Measurements from ENCODE around the gene DNAH17. TPM values are rescaled to one million over a fixed set of nuclear protein-coding genes. Genes with fewer than 3 reads are reported as not detected.

The DNAH17 gene
- total and polyA plus RNA-seq, 2 donors (not counting 1 experiment from before 2014, with no cell fraction given) = 0.01 to 0.12 TPM

DNA sequence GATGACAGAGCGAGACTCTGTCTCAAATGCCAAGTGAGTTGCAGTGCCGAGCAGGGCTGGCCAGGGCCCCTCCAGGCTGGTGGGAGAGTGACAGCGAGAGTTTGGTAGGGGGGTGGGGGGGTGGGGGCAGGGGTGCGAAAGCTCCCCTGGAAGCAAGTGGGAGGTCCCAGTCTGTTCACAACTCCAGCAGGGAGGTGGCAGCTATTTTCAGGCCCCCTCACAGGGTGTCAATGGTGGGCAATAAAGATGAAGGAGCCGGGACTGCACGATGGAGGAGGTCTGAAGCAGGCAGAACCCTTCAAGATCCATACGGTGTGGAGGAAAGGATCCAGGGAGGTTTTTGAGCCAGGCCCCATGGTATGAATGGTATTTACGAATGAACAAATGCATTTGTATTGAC is 115.0 kb downstream of the DNAH17 start:
- Histone ChIP-seq H3K9ac (ENCODE audit: low read length) (no peak overlapping the region), H3K36me3 (replicated peaks in 1 of 2; ENCODE audit: control extremely low read depth in 1 of 2, control insufficient read depth in 1 of 2, extremely low read depth in 1 of 2, insufficient read depth in 2 of 2, low read length in 1 of 2) (no peaks in the 10 kb centered on the region), H3K79me2 (ENCODE audit: control insufficient read depth, insufficient read depth, low read length) (no peaks in the 10 kb centered on the region), H3K4me2 (replicated peaks; ENCODE audit: low read depth, low read length, poor library complexity, severe bottlenecking) (no peak overlapping the region), H3K4me3 (ENCODE audit: control extremely low read depth in 1 of 5, extremely low read depth in 1 of 5, insufficient read depth in 1 of 5, low read depth in 2 of 5, low read length in 4 of 5) (no peak overlapping the region), H4K20me1 (ENCODE audit: control insufficient read depth, insufficient read depth, low read length, poor library complexity, severe bottlenecking) (no peaks in the 10 kb centered on the region), H3K4me1 (ENCODE audit: control insufficient read depth in 2 of 2, insufficient read depth in 2 of 2, low read length in 2 of 2) (no peaks in the 10 kb centered on the region), H2AFZ (ENCODE audit: insufficient read depth, low read depth, low read length, poor library complexity, severe bottlenecking) (no peak overlapping the region), H3K9me3 (ENCODE audit: control extremely low read depth in 1 of 3, control insufficient read depth in 2 of 3, insufficient read depth in 1 of 3, low read length in 2 of 3) (peaks cover 0 to 5% (median 0%) of the 10 kb centered on the region in 3 donors), H3K27me3 (replicated peaks in 1 of 4; ENCODE audit: control extremely low read depth in 1 of 4, control insufficient read depth in 3 of 4, insufficient read depth in 4 of 4, low read length in 3 of 4) (no peaks in the 10 kb centered on the region), H3K27ac (ENCODE audit: low read length in 2 of 2) (no peak overlapping the region)
- no peaks in the 10 kb centered on the region for H3K9me3 Mint-ChIP-seq (ENCODE audit: insufficient read depth)
- intact Hi-C loops (cut with micrococcal nuclease) = no loop called here
- DNase-seq (no peak), ATAC-seq (ENCODE audit: low read depth) (no peak)
- H3K27me3 Mint-ChIP-seq = no peaks in the 10 kb centered on the region
- H3K27ac Mint-ChIP-seq = no peak overlapping the region
- 93% methylated on average over 5 of the region's 8 CpGs for WGBS (ENCODE audit: insufficient coverage)
- ChIA-PET CTCF (no interaction called here), POLR2A (no interaction called here)
- no peaks in the 10 kb centered on the region for H3K4me1 Mint-ChIP-seq
- TF ChIP-seq, protein P1, sequence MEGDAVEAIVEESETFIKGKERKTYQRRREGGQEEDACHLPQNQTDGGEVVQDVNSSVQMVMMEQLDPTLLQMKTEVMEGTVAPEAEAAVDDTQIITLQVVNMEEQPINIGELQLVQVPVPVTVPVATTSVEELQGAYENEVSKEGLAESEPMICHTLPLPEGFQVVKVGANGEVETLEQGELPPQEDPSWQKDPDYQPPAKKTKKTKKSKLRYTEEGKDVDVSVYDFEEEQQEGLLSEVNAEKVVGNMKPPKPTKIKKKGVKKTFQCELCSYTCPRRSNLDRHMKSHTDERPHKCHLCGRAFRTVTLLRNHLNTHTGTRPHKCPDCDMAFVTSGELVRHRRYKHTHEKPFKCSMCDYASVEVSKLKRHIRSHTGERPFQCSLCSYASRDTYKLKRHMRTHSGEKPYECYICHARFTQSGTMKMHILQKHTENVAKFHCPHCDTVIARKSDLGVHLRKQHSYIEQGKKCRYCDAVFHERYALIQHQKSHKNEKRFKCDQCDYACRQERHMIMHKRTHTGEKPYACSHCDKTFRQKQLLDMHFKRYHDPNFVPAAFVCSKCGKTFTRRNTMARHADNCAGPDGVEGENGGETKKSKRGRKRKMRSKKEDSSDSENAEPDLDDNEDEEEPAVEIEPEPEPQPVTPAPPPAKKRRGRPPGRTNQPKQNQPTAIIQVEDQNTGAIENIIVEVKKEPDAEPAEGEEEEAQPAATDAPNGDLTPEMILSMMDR (IDR thresholded peaks at IDR 0.05) = no peak
- no peak for TF ChIP-seq EZH2 (IDR thresholded peaks at IDR 0.05; ENCODE audit: borderline replicate concordance, insufficient read depth, low read depth, low read length, poor library complexity, severe bottlenecking)
- no peak overlapping the region for H3K4me3 Mint-ChIP-seq

DNA sequence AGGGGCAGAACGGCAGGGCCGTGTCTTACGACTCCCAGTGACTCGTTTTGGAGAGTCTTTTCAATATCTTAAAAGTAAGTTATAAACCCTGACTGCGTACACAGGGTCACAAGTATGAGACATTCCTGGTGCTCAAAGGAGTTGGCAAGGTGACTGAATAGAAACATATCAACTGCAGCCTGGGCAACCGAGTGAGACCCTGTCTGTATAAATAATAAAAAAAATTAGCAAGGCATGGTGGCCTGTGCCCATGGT is 115.5 kb downstream of the DNAH17 start:
- CTCF ChIA-PET = no interaction called here
- no peaks in the 10 kb centered on the region for H3K27me3 ChIP-seq (replicated peaks in 1 of 4; ENCODE audit: control extremely low read depth in 1 of 4, control insufficient read depth in 3 of 4, insufficient read depth in 4 of 4, low read length in 3 of 4)
- no peak for ATAC-seq (ENCODE audit: low read depth)
- DNase-seq = no peak
- no peaks in the 10 kb centered on the region for H3K79me2 ChIP-seq (ENCODE audit: control insufficient read depth, insufficient read depth, low read length)
- H3K4me2 ChIP-seq (replicated peaks; ENCODE audit: low read depth, low read length, poor library complexity, severe bottlenecking) = no peak overlapping the region
- intact Hi-C loops (cut with micrococcal nuclease) = no loop called here
- H3K27ac ChIP-seq (ENCODE audit: low read length in 2 of 2) = no peak overlapping the region
- no peak overlapping the region for H3K4me3 ChIP-seq (ENCODE audit: control extremely low read depth in 1 of 5, extremely low read depth in 1 of 5, insufficient read depth in 1 of 5, low read depth in 2 of 5, low read length in 4 of 5)
- H3K36me3 ChIP-seq (replicated peaks in 1 of 2; ENCODE audit: control extremely low read depth in 1 of 2, control insufficient read depth in 1 of 2, extremely low read depth in 1 of 2, insufficient read depth in 2 of 2, low read length in 1 of 2) = no peaks in the 10 kb centered on the region
- H4K20me1 ChIP-seq (ENCODE audit: control insufficient read depth, insufficient read depth, low read length, poor library complexity, severe bottlenecking) = no peaks in the 10 kb centered on the region
- TF ChIP-seq, protein P1 (IDR thresholded peaks at IDR 0.05) = no peak
- no peak for TF ChIP-seq EZH2 (IDR thresholded peaks at IDR 0.05; ENCODE audit: borderline replicate concordance, insufficient read depth, low read depth, low read length, poor library complexity, severe bottlenecking)
- peaks cover 0 to 5% (median 0%) of the 10 kb centered on the region in 3 donors for H3K9me3 ChIP-seq (ENCODE audit: control extremely low read depth in 1 of 3, control insufficient read depth in 2 of 3, insufficient read depth in 1 of 3, low read length in 2 of 3)
- H3K9ac ChIP-seq (ENCODE audit: low read length) = no peak overlapping the region
- H3K27me3 Mint-ChIP-seq = no peaks in the 10 kb centered on the region
- POLR2A ChIA-PET = no interaction called here
- H3K4me1 Mint-ChIP-seq = no peaks in the 10 kb centered on the region
- H3K27ac Mint-ChIP-seq = no peak overlapping the region
- 92% methylated on average over 4 of the region's 6 CpGs for WGBS (ENCODE audit: insufficient coverage)
- no peak overlapping the region for H2AFZ ChIP-seq (ENCODE audit: insufficient read depth, low read depth, low read length, poor library complexity, severe bottlenecking)
- H3K9me3 Mint-ChIP-seq (ENCODE audit: insufficient read depth) = no peaks in the 10 kb centered on the region
- no peaks in the 10 kb centered on the region for H3K4me1 ChIP-seq (ENCODE audit: control insufficient read depth in 2 of 2, insufficient read depth in 2 of 2, low read length in 2 of 2)
- no peak overlapping the region for H3K4me3 Mint-ChIP-seq
